HG03064 (cell line): Measurements from ENCODE around the gene GNB2.

Experiments used
- ATAC-seq: cut with Tn5 transposase; IDR thresholded peaks from one replicate; pipeline ENCODE4 v1.9.1; 2021; ENCODE audit warnings: low read depth; ENCODE audit not compliant: unreplicated experiment

GNB2 gene

DNA sequence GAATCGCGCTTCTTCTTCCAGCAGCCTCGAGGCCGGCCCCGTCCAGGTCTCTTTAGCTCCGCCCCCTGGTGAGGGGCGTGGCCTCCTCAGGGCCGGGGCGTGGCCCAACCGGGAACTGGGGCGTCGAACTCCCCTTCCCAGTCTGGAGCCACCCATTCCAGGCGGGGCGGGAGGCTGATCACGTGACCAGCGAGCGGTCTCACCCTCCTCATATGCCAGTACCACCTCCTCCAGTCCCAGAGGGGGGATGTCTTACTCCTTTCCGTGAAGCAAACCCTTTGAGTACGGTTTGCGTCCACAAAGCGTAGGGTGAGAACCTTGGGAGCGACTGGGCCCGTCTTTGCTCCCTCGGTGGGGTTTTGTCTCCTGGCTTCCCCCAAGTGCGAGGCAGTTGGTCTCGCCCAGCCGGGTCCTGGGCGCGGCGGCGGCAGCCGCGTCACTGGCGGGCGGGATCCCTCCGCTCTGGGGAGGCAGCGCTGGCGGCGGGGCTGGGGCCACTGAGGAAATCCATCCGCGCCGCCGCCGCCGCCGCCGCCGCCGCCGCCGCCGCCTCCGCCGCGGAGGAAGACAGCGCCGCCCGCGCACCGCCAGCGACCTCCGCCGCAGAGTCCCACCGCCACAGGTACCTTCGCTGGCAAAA is at the start of gene GNB2:
GNB2 (plus strand) TSS at position 439 of the 640 bp plus-strand sequence. CDS start 2,526 bp downstream, outside the sequence.
- ATAC-seq, result peak; percentile 49

DNA sequence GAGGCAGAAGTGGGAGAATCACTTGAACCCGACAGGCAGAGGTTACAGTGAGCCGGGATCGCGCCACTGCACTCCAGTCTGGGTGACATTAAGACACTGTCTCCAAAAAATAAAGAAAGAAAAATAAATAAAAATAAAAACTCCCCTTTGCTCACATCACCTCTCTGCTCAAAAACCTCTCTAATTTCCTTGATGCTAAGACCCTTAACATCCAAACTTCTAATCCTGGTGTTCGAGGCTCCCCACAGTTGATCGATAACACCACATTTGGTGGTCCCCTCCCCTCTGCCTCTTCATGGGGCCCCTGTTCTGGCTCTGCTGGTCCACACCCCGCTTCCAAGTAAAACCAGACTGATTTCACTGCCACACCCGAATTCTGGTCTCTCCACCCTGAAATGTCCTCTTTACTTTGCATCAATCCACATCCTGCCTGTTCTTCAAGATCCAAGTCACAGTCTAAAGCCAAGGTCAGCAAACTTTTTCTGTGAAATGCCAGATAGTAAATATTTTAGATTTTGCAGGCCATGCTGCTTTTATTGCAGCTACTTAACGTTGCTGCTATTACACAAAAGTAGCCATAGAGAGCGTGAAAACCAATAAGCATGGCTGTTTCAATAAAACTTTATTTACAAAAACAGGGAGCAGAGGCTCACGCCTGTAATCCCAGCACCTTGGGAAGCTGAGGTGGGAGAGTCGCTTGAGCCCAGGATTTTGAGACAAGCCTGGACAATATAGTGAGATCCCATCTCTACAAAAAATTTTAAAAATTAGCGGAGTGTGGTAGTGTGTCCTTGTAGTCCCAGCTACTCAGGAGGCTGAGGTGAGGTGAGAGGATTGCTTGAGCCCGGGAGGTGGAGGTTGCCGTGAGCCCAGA is 49.4 kb upstream of the GNB2 start:
- no peak for ATAC-seq

DNA sequence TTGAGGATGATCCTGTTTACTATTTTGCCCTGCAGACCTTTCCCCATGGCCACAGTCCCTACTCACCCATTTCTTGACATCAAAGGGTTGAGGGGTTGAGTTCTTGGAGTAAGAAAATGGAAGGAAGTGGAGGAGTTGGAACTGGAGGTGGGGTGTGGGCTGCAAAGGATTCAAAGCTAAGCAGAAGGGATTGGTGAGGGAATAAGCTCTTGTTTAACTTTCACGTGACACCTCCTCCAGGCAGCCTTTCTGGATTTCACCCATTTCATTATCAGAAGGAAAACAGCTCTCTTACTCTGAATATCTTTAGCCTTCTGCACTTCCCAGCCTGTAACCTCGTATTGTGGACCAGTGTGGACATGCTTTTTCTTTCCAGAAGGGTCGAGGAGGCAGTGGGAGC is 47.5 kb upstream of the GNB2 start:
- no peak for ATAC-seq

DNA sequence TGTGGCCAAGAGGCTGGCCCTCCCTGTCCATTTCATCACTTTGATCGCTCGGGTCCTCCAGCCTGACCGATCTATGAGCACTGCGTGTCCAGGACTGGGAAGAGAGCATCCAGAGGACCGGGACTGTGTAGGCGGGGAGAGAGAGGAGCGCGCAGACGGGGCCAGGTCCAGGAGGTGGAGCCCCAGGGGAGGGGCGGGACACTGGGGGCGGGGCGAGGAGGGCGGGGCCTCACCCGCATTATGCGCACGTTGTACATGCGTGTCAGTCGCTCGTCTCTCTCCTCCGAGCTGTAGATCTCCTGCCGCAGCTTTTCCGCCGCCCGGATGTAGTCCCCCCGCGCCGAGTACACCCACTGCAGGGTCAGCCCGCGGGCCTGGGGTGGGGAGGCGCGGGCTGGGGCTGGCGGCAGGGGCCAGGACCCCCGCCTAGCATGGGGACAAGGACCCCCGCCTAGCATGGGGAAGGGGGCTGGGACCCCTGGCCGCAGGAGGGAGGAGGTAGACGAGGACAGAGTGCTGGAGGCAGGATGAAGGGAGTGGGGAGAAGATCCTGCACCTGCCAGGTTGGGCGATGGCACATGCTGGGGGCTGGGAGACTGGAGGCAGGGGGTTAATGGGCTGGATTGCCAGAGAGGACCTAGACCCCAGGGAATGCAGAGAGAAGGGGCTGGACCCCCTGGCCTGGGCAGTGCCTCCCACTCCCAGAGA is 46.9 kb upstream of the GNB2 start:
- peak; percentile 76 for ATAC-seq

DNA sequence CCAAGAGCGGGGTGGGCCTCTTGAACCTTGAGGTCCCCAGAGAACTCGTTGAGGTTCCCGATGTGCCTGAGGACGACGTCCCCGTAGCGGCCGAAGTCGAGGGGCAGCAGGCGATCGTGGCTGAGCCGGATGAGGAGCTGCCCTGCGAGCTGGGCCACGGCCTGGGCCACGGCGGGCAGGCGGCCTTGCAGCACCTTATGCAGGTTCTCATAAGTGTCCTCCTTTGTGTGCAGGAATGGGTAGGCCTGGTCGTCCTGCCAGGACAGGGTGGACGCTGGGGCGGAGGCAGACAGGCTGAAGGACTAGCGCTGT is 46.3 kb upstream of the GNB2 start:
- ATAC-seq, result no peak

DNA sequence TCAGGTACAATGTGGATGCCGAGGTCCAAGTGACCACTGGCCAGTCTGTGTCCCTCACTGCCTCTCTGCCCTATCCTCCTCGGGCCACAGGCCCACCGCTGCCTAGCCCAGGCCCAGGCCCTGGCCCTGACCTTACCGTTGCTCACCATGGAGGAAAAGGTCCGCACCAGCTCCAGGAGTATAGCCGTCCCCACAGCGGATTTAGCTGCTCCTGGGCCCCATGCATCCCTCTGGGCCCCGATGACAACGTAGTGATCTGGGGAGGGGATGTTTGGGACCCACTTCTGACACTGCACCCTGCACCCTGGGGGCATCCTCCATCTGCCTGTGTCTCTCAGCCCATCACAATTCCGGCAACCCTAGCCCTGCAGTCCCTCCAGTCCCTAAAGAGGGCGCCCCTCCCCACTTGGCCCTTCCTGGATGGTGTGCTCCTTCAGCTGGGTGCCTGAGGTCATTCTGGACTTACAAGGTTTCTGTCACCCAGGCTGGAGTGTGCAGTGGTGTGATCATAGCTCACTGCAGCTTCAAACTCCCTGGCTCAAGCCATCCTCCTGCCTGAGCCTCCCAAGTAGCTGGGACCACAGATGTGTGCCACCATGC is 44.3 kb upstream of the GNB2 start:
- no peak for ATAC-seq

DNA sequence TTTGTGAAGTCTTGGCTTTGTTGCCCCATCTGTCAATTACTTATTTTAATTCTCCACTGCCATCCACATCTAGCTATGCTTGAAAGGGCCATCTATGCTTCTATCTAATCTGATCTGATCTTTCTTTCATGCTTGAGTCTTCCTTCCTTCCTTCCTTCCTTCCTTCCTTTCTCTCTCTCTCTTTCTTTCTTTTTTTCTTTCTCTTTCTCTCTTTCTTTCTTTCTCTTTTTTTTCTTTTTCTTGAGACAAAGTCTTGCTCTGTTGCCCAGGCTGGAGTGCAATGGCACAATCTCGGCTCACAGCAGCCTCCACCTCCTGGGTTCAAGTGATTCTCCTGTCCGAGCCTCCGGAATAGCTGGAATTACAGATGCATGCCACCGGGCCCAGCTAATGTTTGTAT is 43.5 kb upstream of the GNB2 start:
- ATAC-seq, result no peak

DNA sequence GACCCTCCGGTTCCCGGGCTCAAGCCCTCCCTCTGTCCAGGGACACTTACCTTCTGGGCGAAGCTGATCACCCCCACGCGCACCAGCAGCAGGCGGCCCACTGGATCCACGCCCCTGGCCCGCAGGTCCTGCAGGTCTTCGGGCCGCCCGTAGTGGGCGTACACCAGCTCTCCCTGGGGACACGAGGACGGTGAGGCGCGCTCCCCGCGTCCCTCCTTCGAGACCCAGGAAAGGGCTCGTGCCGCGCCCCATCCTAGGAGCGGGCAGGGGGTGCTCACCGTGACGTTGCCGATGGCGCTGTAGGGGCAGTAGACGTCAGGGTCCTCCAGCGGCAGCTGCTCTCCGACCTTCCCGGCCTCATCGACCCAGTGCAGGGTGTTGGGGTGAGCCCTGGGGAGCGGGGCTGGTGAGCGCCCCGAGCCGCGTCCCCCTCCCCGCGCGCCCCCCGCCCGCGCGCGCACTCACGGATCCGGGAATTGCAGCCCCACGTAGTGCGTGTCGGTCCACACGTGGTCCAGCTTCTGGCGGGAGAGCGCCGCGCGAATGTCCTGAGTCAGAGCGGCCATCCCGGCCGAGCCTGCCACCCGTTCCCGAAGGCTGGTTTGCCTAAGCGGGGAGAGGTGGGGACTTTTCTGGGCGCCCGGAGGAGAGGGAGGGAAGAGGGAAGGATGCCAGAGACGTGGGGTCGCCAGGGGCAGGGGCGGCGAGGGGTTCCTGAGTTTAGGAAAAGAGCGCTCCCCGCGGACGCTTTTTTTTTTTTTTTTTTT is 40.4 kb upstream of the GNB2 start:
- no peak for ATAC-seq

DNA sequence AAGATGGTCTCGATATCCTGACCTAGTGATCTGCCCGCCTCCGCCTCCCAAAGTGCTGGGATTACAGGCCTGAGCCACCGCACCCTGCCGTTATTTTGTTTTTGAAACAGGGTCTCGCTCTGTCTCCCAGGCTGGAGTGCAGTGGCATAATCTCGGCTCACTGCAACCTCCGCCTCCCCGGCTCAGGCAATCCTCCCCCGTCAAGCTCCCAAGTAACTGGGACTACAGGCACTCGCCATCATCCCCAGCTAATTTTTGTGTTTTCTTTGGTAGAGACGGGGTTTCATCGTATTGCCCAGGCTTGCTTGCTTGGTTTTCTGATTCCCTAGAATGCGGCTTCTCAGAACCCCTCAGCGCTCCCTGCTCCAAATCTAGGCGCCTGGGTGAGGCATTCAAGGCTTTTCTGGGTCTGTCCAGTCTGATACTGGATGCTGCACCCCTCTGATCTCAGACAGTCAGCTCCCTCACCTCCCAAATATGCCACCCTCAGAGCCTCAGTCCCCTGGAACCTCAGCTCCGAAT is 33.5 kb upstream of the GNB2 start:
- no peak for ATAC-seq

DNA sequence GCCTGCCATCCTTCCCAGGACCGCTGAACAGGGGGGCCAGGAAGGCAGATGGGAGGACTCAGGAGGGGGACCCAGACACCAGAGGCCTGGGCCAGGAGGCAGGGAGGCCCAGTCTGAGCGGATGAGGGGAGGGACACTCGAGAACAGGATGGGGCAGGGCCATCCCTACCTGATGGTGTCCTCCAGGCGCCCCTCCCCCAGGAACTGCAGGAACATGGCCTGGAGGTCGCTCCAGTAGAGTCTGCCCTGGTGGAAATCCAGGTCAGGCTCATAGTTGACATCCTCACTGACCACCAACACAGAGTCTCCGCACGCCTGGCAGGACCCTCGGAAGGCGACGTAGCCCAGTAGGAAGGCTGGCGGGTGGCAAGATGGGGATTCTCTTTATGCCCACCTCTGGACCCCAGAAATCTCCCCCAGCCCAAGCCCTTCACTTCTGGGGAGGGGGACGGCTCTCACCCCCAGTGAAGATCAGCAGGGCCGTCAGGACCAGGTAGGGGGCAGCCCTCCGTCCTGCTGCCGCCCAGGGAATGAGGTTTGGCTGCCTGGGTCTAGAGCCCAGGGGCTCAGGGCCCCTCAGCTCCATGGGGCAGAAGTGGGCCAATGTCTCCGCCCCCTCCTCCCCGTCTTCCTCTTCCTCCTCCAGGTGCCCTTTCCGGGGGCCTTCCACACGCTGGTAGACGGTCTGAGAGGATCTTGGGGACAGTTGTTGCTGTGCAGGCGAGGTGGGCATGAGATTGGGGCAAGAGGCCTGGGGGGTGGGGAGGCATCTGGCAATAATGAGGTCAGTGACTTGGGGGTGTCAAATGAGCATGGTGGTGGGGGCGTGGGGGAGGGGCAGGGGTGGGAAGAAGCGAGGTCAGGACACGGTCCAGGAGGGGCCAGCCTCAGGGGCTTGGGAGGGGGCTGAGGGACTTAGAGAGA is 32.8 kb upstream of the GNB2 start:
- no peak for ATAC-seq

DNA sequence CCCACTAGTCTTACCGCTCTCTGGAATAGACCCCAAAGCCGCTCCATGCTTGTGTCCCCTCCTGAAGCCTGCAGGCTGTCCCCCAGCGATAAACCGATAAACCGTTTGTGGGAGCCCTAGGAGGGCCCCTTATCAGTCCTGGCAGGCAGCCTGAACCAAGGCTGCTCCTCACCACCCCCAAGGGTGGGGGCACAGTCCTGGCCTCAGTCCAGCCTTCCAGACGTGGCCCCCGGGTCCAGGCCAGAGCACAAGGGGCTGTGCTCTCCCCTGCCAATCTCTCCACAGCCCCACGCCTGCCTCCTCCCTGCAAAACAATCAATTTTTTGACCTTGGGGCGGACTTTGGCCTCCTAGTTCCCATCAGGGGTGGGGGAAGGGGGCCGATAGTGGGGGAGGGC is 32.1 kb upstream of the GNB2 start, which contains the start of gene TFR2:
TFR2 (minus strand) TSS at position 90 of the 397 bp plus-strand sequence; CDS start at position 47, 43 bp downstream.
- ATAC-seq, result no peak

DNA sequence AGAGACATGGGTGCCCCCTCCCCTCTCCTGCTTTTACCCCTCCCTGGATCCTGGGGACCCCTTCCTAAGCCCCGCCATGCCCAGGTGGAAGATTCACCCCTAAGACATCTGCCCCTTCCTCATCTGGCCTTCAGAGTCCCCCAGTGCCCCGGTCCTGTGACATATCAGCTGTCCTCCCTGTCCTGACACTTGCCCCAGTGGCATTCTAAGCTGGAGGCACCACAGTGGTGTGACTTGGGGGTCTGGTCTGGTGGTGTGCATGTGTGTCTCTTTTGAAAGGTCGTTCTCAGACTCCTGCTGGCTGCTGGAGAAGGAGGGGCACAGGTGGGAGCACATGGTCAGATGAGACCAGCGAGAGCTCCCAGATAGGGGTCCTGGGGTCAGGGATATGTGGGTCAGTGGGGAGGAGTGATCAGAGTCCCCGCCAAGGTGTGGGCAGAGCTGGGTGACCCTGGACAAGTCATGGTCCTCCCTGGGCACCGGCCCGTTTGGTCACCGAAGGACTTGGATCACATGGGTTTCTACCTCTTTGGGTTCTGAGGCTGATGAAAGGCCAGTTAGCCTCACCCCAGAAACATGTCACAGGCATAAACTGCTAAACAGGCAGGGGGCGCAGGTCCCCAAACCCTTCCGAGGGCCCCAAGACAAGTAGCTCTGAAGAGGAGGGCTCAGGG is 31.5 kb upstream of the GNB2 start:
- no peak for ATAC-seq

DNA sequence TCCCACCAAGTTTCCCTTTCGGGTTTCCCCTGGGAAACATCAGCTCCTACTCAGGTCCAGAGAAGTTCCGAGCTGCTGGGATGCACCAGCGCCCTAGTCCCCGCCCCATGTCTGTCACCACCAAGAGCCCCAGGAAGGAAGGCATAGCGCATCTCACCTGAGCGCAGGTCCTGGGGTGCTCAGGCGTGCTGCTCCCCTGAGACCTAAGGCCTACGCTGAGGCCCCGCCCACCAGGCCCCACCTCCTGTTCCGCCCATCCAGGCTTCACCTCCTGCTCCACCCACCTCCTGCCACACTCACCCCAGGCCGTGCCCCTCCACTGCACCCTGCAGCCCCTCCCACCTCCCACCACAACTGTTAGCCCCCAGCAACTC is 31.0 kb upstream of the GNB2 start:
- no peak for ATAC-seq

DNA sequence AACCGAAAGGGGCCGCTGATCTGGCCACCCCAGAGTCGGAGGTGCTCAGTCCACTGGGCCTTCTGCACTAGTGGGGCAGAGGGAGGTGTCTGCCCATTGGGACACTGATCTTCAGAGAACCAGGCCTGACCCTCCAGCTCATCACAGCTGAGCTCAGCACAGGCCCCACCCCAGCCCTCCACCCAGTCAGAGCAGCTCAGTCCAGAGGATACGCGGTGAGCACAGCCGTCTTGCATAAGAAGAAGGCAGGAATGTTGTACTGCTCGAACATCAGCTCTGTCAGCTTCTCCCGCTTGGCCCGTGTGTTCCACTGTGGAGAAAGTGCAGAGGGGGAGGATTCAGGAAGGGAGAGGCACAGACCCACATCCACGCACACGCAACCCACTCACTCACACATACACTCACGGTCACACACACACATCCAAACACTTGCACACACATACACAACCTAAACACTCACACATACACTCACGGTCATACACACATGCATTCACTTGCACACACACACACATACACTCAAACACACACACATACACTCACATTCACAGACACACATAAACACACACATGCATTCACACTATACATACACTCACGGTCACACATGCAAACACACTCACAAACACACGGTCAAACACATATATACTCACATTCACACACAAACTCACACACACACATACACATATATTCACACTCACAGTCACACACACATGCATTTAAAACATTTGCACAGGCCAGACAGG is 23.5 kb upstream of the GNB2 start:
- ATAC-seq, result no peak

DNA sequence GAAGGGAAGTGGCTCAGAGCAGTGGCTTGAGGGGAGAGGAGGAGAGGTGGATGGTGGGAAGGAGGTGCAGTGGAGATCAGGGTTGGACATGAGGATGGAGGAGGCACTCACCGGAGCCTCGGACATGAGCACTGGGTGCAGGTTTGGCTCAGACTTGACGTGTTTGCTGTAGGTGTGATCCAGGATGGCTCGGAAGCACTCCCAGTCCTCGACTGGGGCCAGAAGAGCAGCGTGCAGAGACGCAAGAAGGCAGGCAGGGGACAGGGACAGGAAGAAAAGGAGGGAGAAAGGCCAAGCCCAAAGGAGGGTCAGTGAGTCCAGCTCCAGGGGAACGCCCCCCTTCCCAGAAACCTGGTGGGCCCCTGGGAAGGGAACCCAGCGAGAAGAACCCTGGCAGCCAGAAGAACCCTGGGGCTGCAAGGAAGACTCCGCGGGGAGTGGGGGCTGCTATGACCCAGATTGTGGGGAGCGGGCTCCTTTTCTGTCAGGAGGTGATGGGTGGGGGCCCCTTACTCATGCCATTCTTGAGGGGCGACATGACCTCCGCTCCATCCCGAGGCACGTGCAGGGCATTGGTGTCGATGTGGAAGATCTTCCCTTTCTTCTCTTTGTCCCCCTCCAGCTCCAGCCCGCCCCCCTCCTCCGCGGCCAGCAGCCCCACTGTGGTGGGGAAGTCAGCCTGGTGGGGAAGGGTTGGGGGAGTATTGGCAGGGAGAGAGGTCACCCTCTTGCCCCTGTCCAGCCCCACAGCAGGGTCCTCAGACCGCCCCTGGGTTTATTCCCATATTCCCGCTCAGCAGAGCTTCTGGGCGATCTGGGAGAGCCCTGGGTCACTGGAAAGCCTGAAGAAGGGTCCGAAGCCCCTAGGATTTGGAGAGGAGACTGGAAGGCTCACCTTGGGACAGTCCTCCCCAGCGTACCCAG is 18.4 kb upstream of the GNB2 start:
- no peak for ATAC-seq

DNA sequence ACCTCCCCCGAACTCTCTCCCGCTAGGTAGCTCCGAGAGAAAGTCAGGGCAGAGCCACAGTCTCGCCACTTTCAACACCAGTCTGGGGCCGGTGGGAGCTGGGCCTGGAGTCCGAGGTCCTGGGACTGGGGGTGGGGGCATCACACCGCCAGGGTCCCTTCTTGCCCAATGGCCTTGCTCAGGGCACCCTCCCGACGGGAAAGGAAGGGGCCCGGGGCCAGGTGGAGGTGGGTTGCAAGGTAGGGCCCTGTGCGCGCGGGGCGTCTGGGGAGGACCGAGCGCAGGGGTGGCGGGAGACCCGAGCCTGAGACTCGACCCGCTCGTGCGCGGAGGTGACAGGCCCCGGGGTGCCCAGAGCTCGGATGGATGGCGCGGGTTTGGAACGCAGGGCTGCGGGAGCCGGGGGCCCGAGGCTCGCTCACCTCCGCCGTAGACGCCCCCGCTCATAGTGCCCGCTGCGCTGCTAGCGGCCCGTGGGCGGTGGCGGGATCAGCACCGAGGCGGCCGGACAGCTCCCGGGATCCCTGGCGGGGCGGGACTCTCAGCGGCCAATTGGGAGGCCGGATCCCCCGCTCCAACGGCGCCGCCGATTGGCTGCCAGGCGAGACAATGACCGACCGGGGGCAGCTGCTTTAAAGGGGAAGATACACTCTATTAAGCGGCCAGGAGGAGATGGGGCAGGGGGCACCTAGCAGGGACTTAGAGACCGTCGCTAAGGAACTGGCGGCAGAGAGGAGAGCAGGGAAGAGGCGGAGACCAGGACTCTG is 17.4 kb upstream of the GNB2 start, which contains the start of gene ACTL6B:
ACTL6B (minus strand) TSS at position 541 of the 767 bp plus-strand sequence; CDS start at position 447, 94 bp downstream.
- no peak for ATAC-seq
